GM12872 (cell line): Measurements from ENCODE around the gene DNAJB5.

Experiments used
- CTCF ChIP-seq: IDR thresholded peaks from 3 replicates; pipeline ENCODE4 v1.5.1; 2011; ENCODE audit warnings: low read depth, mild to moderate bottlenecking, low read length, moderate library complexity; ENCODE audit not compliant: insufficient read depth

DNAJB5 gene

GRCh38 chr9:34959461-34959860, 30.1 kb upstream of the DNAJB5 start:
- no peak for TF ChIP-seq CTCF

GRCh38 chr9:34961574-34962490, 27.7 kb upstream of the DNAJB5 start:
- no peak for TF ChIP-seq CTCF

GRCh38 chr9:34962546-34962945, 27.0 kb upstream of the DNAJB5 start:
- TF ChIP-seq CTCF: no peak

- no peak for TF ChIP-seq CTCF
Observed at GRCh38 chr9:34963552-34963951, 26.0 kb upstream of the DNAJB5 start.

GRCh38 chr9:34964458-34964857, 25.1 kb upstream of the DNAJB5 start:
- TF ChIP-seq CTCF: no peak

GRCh38 chr9:34971146-34971811, 18.3 kb upstream of the DNAJB5 start:
- TF ChIP-seq CTCF: no peak

GRCh38 chr9:34974664-34975063, 14.9 kb upstream of the DNAJB5 start:
- TF ChIP-seq CTCF: no peak
